ENCODE measurements around the gene SLC39A11.

Gene SLC39A11

GRCh38 chr17:72913142-72913682 is 179.3 kb downstream of the SLC39A11 start:
- Histone ChIP-seq H3K9me3 (ENCODE audit: severe bottlenecking) (peaks cover 5% of the 10 kb centered on the region), H3K4me3 (ENCODE audit: low read depth, low read length) (no peak overlapping the region), H3K27me3 (ENCODE audit: insufficient read depth, low read depth, severe bottlenecking) (no peaks in the 10 kb centered on the region), H3K27ac (no peak overlapping the region), H3K36me3 (peaks cover 37% of the 10 kb centered on the region)
- TF ChIP-seq, protein P1, sequence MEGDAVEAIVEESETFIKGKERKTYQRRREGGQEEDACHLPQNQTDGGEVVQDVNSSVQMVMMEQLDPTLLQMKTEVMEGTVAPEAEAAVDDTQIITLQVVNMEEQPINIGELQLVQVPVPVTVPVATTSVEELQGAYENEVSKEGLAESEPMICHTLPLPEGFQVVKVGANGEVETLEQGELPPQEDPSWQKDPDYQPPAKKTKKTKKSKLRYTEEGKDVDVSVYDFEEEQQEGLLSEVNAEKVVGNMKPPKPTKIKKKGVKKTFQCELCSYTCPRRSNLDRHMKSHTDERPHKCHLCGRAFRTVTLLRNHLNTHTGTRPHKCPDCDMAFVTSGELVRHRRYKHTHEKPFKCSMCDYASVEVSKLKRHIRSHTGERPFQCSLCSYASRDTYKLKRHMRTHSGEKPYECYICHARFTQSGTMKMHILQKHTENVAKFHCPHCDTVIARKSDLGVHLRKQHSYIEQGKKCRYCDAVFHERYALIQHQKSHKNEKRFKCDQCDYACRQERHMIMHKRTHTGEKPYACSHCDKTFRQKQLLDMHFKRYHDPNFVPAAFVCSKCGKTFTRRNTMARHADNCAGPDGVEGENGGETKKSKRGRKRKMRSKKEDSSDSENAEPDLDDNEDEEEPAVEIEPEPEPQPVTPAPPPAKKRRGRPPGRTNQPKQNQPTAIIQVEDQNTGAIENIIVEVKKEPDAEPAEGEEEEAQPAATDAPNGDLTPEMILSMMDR (IDR thresholded peaks at IDR 0.05; ENCODE audit: low read depth, low read length): no peak
- no peak for DNase-seq

DNA sequence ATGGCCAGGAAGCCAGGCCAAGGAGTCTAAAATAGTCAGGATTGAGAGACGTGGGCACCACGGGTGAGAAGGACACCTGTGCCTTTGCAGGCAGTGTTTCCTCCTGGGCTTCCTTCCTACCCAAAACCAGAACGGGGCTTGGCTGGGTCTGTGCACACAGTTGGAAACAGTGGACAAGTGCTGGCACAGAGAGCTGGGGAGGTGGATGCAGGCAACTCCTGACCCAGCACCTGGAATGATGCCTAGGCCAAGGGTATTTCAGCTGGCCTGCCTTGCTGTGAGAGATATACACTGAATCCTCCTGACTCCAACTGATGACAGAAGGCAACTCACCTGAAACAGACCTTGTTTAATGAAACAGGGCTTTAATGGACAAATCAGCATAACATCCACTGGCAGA is 186.2 kb downstream of the SLC39A11 start:
- Histone ChIP-seq H3K27me3 (ENCODE audit: insufficient read depth, low read depth, severe bottlenecking) (no peaks in the 10 kb centered on the region), H3K27ac (no peak overlapping the region), H3K4me3 (ENCODE audit: low read depth, low read length) (no peak overlapping the region), H3K9me3 (ENCODE audit: severe bottlenecking) (peaks cover 4% of the 10 kb centered on the region), H3K36me3 (peaks cover 32% of the 10 kb centered on the region)
- TF ChIP-seq, protein P1 (IDR thresholded peaks at IDR 0.05; ENCODE audit: low read depth, low read length): no peak
- DNase-seq: no peak

- peaks cover 4% of the 10 kb centered on the region for H3K9me3 ChIP-seq (ENCODE audit: severe bottlenecking)
- peaks cover 18% of the 10 kb centered on the region for H3K36me3 ChIP-seq
- no peak overlapping the region for H3K27ac ChIP-seq
- no peaks in the 10 kb centered on the region for H3K27me3 ChIP-seq (ENCODE audit: insufficient read depth, low read depth, severe bottlenecking)
- no peak for DNase-seq
- TF ChIP-seq, protein P1 (IDR thresholded peaks at IDR 0.05; ENCODE audit: low read depth, low read length): no peak
- no peak overlapping the region for H3K4me3 ChIP-seq (ENCODE audit: low read depth, low read length)
These were observed 189.0 kb downstream of the SLC39A11 start for GRCh38 chr17:72903522-72903921.

DNA sequence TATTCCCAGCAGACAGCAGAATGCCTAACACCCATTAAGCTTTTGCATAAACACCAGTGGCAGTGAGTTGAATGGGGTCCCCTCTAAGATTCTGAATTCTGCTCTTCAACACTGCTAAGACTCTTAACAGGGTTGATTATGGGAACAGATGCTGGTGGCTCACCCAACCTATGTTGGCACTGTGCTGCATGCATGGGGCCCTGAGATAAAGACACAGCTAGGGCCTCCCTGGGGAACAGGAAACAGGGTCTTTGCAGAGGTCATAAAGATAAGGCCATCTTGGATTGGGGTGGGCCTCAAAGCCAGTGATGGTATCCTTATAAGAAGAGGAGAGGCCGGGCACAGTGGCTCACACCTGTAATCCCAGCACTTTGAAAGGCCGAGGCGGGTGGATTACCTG is 190.8 kb downstream of the SLC39A11 start:
- H3K27ac ChIP-seq: no peak overlapping the region
- no peak for DNase-seq

DNA sequence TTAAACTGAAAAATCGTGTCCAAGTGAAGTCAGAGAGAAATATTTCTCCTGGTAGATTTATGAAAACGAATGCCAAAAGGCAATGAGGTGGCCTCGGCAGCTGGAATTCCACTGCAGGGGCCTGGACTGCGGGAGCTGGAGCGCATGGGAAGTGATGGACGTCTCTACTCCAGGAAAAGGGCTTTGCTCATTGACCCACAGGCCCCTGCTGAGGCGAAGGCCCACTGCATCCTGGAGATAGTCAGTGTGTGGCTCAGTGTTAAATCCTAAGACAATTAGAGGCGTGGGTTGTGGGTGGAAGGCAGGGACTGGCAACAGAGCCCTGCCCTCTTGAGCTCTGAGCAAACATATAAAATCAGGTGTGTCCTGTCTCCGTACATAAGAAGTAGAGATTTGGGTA is 191.4 kb downstream of the SLC39A11 start:
- Histone ChIP-seq H3K27ac (no peak overlapping the region), H3K27me3 (ENCODE audit: insufficient read depth, low read depth, severe bottlenecking) (no peaks in the 10 kb centered on the region), H3K36me3 (peaks cover 9% of the 10 kb centered on the region; the same call in 1 of the 2 replicates), H3K4me3 (ENCODE audit: low read depth, low read length) (no peak overlapping the region), H3K9me3 (ENCODE audit: severe bottlenecking) (peaks cover 4% of the 10 kb centered on the region)
- no peak for DNase-seq
- TF ChIP-seq, protein P1 (IDR thresholded peaks at IDR 0.05; ENCODE audit: low read depth, low read length): no peak

More for the DNA sequence above, 190.8 kb downstream of the SLC39A11 start:
- no peak overlapping the region for H3K4me3 ChIP-seq (ENCODE audit: low read depth, low read length)
- TF ChIP-seq, protein P1 (IDR thresholded peaks at IDR 0.05; ENCODE audit: low read depth, low read length): no peak
- H3K27me3 ChIP-seq (ENCODE audit: insufficient read depth, low read depth, severe bottlenecking): no peaks in the 10 kb centered on the region
- H3K36me3 ChIP-seq: peaks cover 9% of the 10 kb centered on the region; the same call in 1 of the 2 replicates
- H3K9me3 ChIP-seq (ENCODE audit: severe bottlenecking): peaks cover 4% of the 10 kb centered on the region

GRCh38 chr17:72900654-72900971 is 191.9 kb downstream of the SLC39A11 start:
- Histone ChIP-seq H3K27me3 (ENCODE audit: insufficient read depth, low read depth, severe bottlenecking) (no peaks in the 10 kb centered on the region), H3K27ac (no peak overlapping the region), H3K4me3 (ENCODE audit: low read depth, low read length) (no peak overlapping the region), H3K36me3 (peaks cover 9% of the 10 kb centered on the region; the same call in 1 of the 2 replicates), H3K9me3 (ENCODE audit: severe bottlenecking) (peaks cover 4% of the 10 kb centered on the region)
- TF ChIP-seq, protein P1 (IDR thresholded peaks at IDR 0.05; ENCODE audit: low read depth, low read length): no peak
- no peak for DNase-seq

All from WERI-Rb-1 (cell line).